Measurements from ENCODE around the gene CD19. TPM values are rescaled to one million over a fixed set of nuclear protein-coding genes. Genes with fewer than 3 reads are reported as not detected.

CD19 gene
- total RNA-seq, 1 donor from 2014 or later = not detected

DNA sequence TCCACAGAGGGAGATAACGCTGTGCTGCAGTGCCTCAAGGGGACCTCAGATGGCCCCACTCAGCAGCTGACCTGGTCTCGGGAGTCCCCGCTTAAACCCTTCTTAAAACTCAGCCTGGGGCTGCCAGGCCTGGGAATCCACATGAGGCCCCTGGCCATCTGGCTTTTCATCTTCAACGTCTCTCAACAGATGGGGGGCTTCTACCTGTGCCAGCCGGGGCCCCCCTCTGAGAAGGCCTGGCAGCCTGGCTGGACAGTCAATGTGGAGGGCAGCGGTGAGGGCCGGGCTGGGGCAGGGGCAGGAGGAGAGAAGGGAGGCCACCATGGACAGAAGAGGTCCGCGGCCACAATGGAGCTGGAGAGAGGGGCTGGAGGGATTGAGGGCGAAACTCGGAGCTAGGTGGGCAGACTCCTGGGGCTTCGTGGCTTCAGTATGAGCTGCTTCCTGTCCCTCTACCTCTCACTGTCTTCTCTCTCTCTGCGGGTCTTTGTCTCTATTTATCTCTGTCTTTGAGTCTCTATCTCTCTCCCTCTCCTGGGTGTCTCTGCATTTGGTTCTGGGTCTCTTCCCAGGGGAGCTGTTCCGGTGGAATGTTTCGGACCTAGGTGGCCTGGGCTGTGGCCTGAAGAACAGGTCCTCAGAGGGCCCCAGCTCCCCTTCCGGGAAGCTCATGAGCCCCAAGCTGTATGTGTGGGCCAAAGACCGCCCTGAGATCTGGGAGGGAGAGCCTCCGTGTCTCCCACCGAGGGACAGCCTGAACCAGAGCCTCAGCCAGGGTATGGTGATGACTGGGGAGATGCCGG, 769 bp downstream of the CD19 start:
- TF ChIP-seq, protein P1, sequence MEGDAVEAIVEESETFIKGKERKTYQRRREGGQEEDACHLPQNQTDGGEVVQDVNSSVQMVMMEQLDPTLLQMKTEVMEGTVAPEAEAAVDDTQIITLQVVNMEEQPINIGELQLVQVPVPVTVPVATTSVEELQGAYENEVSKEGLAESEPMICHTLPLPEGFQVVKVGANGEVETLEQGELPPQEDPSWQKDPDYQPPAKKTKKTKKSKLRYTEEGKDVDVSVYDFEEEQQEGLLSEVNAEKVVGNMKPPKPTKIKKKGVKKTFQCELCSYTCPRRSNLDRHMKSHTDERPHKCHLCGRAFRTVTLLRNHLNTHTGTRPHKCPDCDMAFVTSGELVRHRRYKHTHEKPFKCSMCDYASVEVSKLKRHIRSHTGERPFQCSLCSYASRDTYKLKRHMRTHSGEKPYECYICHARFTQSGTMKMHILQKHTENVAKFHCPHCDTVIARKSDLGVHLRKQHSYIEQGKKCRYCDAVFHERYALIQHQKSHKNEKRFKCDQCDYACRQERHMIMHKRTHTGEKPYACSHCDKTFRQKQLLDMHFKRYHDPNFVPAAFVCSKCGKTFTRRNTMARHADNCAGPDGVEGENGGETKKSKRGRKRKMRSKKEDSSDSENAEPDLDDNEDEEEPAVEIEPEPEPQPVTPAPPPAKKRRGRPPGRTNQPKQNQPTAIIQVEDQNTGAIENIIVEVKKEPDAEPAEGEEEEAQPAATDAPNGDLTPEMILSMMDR (IDR thresholded peaks at IDR 0.05; ENCODE audit: borderline replicate concordance) = no peak
- Histone ChIP-seq H3K27ac (replicated peaks) (no peak overlapping the region), H3K4me1 (no peaks in the 10 kb centered on the region), H3K27me3 (ENCODE audit: low read depth) (no peaks in the 10 kb centered on the region), H3K9me3 (replicated peaks) (no peaks in the 10 kb centered on the region), H3K4me3 (no peak overlapping the region), H3K36me3 (no peaks in the 10 kb centered on the region)
- intact Hi-C loops (cut with micrococcal nuclease) = no loop called here
- no peak for DNase-seq

DNA sequence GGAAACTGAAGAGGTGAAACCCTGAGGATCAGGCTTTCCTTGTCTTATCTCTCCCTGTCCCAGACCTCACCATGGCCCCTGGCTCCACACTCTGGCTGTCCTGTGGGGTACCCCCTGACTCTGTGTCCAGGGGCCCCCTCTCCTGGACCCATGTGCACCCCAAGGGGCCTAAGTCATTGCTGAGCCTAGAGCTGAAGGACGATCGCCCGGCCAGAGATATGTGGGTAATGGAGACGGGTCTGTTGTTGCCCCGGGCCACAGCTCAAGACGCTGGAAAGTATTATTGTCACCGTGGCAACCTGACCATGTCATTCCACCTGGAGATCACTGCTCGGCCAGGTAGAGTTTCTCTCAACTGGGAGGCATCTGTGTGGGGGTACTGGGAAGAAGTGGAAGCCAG, 1.4 kb downstream of the CD19 start:
- H3K4me3 ChIP-seq = no peak overlapping the region
- TF ChIP-seq, protein P1 (IDR thresholded peaks at IDR 0.05; ENCODE audit: borderline replicate concordance) = no peak
- H3K27ac ChIP-seq (replicated peaks) = no peak overlapping the region
- intact Hi-C loops (cut with micrococcal nuclease) = no loop called here
- H3K9me3 ChIP-seq (replicated peaks) = no peaks in the 10 kb centered on the region
- no peaks in the 10 kb centered on the region for H3K27me3 ChIP-seq (ENCODE audit: low read depth)
- DNase-seq = no peak
- H3K4me1 ChIP-seq = no peaks in the 10 kb centered on the region
- no peaks in the 10 kb centered on the region for H3K36me3 ChIP-seq

DNA sequence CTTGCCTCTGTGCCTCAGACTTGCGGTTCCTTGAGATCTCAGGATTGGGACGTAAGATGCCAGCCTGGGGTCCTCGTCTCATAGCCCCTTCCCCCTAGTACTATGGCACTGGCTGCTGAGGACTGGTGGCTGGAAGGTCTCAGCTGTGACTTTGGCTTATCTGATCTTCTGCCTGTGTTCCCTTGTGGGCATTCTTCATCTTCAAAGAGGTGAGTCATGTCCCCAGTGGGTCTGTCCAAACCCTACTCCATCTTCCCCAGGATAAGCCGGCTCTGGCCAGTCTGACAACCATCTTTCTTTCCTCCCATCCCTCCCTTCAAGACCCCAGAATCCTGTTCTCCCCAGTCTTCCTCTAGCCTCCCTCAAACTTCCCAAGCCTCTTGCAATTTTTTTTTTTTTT, 3.6 kb downstream of the CD19 start:
- DNase-seq = no peak
- Histone ChIP-seq H3K4me3 (no peak overlapping the region), H3K27ac (replicated peaks) (no peak overlapping the region), H3K27me3 (ENCODE audit: low read depth) (no peaks in the 10 kb centered on the region), H3K4me1 (no peaks in the 10 kb centered on the region), H3K9me3 (replicated peaks) (no peaks in the 10 kb centered on the region), H3K36me3 (no peaks in the 10 kb centered on the region)
- intact Hi-C loops (cut with micrococcal nuclease) = no loop called here
- TF ChIP-seq, protein P1 (IDR thresholded peaks at IDR 0.05; ENCODE audit: borderline replicate concordance) = no peak

DNA sequence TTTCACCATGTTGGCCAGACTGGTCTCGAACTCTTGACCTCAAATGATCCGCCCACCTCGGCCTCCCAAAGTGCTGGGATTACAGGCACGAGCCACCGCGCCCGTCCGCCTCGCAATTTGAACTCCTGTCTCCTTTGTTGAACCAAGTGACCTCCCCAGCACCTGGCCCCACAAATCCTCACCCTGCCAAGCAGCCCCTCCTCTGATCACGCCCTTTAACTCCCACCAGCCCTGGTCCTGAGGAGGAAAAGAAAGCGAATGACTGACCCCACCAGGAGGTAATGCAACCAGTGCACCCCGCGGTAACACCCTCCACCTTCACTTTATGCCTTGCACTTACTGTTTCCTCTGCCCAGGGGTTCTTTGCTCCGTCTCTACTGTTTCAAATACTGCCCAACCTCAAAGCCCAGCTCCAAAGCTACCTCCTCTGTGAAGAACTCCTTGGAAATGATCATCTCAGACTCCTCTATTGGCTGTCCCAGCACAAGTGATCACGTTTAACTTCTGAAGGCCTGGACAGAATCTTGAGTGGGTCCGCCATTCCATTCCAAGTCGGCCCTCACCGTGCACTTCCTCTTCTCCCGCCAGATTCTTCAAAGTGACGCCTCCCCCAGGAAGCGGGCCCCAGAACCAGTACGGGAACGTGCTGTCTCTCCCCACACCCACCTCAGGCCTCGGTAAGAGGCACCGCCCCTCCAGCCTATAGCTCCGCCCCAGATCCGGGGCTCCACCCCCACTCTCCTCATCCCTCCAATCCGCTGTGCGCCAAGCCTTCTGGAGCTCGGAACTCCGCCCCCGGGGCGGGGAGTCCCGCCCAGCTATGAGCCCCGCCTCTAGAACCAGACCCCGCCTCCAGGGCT, 4.4 kb downstream of the CD19 start:
- DNase-seq = peak; percentile 76
- intact Hi-C loops (cut with micrococcal nuclease) = no loop called here
- H3K36me3 ChIP-seq = no peaks in the 10 kb centered on the region
- H3K4me3 ChIP-seq = peak overlapping the region; percentile 49
- TF ChIP-seq, protein P1 (IDR thresholded peaks at IDR 0.05; ENCODE audit: borderline replicate concordance) = no peak
- no peaks in the 10 kb centered on the region for H3K9me3 ChIP-seq (replicated peaks)
- H3K4me1 ChIP-seq = no peaks in the 10 kb centered on the region
- H3K27ac ChIP-seq (replicated peaks) = no peak overlapping the region
- no peaks in the 10 kb centered on the region for H3K27me3 ChIP-seq (ENCODE audit: low read depth)

DNA sequence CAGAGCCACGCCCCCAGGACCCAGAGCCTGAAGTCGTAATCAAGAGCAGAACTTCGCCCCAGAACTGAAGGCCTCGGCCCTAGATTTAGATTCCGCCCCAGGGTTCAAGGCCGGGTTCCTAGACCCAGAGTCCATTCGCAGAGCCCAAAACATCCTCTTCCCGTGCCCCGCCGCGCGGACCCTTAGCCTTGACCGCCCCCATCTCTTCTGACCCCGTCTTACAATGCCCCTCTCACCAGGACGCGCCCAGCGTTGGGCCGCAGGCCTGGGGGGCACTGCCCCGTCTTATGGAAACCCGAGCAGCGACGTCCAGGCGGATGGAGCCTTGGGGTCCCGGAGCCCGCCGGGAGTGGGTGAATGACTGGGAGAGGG, 5.0 kb downstream of the CD19 start:
- intact Hi-C loops (cut with micrococcal nuclease) = no loop called here
- Histone ChIP-seq H3K27me3 (ENCODE audit: low read depth) (no peaks in the 10 kb centered on the region), H3K9me3 (replicated peaks) (no peaks in the 10 kb centered on the region), H3K4me1 (no peaks in the 10 kb centered on the region), H3K4me3 (peak overlapping the region; percentile 49), H3K36me3 (no peaks in the 10 kb centered on the region), H3K27ac (replicated peaks) (no peak overlapping the region)
- TF ChIP-seq, protein P1 (IDR thresholded peaks at IDR 0.05; ENCODE audit: borderline replicate concordance) = no peak
- no peak for DNase-seq
